Hematopoietic multipotent progenitor cell treated with erythropoietin and hydrocortisone succinate and interleukin-3 and kit ligand, for 4 days (in vitro differentiated cells): Measurements from ENCODE around the gene MYL4.
"Not testable (repeated sequence)": the region's sequence is repeated elsewhere in the genome, so short reads cannot be mapped to it uniquely, and the experiment has no call there.

Experiments
- DNase-seq: peaks from one replicate; pipeline ENCODE4 v3.0.0-alpha.2; 2015

Gene MYL4

DNA sequence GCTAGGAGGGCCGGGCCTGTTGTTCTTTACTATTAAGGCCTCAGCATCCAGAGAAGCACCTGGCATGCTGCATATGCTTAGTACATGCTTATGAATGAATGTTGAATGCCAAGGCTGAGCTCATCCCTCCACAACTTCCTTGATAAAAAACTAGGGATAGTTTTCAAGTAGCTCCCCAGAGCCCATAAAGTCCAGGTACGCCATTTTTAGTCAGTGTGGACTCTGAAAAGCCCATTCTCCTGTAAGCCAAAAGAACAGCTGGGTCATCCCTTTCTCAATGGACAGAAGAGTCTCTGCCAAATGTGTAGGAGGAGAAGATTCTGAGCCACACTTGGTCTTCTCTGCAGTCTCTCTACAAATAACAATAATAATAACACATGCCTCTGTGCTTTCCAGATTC lies 35.5 kb downstream of the MYL4 start:
- DNase-seq = no peak

DNA sequence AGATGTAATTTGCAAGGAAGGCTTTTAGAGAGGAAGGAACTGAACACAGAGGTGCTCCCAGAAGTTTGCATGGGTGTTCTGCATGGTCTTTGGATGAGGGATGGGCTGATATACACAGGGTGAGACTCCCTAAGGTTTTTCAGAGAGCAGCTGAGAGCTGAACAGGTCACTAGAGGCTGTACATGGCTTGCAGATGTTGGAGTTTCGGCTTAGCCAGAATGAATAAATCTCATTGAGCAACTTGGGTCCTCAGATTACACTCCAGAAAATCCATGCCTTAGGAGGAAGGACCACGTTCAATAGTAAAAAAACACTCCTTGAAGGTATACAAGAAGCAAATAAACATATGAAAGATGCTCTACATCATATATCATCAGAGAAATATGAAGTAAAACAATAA lies 37.0 kb downstream of the MYL4 start:
- DNase-seq = no peak

GRCh38 chr17:47250855-47251254 lies 41.7 kb downstream of the MYL4 start:
- DNase-seq = no peak

DNA sequence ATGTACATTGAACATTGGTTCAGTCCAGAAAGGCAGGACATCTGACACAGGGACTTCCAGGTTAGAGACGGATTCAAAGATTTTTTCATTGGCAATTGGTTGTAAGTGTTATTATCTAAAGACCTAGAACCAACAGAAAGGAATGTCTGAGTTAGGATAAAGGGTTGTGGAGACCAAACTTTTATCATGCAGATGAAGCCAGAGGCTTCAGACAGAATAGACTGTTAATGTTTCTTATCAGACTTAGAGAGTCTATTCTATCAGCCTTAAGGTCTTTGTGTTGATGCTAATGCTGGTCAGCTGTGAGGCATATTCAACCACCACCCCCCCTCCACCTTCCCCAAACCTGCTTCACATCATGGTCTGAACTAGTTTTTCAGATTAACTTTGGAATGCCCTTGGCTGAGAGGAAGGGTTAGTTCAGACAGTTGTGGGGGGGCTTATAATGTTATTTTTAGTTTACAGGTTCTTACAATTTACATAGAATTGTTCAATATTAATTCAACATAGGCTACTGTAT lies 42.3 kb downstream of the MYL4 start:
- peak; percentile 34 for DNase-seq

DNA sequence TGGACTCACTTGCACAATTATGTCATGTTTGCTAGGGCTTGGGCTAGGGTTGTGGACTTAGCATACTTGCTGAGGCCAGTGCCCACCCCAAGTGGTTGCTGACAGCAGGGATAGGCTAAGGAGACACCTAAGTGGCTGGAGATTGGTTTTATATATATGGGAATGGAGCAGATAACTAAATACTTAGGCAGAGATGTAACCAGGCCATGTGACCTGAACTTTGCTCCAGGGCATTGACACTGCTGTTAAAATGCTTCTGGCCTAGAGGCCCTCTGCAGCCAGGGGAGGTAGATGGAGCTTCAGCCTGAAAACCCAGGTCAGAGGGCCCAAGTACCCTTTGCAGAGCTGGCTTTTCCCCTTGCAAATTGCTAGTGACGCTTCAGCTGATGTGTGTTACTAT lies 43.1 kb downstream of the MYL4 start:
- no peak for DNase-seq

- peak; percentile 43 for DNase-seq
Observed at GRCh38 chr17:47252766-47253512, 43.8 kb downstream of the MYL4 start.

DNA sequence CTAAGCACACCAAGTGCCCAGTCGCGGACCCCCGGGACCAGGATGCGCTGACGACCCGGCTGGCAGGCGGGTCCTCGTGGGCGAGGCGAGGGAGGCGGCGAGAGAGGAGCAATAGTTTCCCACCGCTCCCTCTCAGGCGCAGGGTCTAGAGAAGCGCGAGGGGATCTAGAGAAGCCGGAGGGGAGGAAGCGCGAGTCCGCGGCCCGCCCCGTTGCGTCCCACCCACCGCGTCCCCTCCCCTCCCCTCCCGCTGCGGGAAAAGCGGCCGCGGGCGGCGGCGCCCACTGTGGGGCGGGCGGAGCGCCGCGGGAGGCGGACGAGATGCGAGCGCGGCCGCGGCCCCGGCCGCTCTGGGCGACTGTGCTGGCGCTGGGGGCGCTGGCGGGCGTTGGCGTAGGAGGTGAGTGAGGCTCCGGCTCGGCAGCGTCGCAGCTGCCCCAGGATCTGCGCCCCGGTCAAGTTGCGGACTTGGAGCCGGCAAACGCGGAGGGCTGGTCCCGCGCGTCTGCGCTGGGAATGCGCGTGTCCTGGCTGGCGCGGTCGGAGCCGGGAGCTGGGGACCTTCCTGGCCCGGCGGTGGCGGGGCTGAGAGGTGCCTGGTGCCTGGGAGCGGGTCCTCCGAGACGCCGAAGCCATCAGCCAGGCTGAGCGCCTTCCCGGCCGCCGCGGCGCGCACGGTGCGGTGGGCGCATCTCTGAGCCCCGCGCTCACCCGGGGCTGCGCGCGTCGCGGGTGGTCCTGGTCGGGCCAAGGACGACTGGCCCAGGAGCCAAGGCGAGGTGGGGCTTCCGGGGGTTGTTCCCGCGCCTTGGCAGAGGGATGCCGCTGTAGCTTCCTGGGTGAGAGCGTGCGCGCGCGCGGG lies 44.6 kb downstream of the MYL4 start, which contains the start of gene ITGB3:
ITGB3 (plus strand) TSS at position 287 of the 862 bp plus-strand sequence; CDS start at position 322, 35 bp downstream.
- peak; percentile 90 for DNase-seq

GRCh38 chr17:47254403-47254943 lies 45.3 kb downstream of the MYL4 start:
- DNase-seq = no peak

DNA sequence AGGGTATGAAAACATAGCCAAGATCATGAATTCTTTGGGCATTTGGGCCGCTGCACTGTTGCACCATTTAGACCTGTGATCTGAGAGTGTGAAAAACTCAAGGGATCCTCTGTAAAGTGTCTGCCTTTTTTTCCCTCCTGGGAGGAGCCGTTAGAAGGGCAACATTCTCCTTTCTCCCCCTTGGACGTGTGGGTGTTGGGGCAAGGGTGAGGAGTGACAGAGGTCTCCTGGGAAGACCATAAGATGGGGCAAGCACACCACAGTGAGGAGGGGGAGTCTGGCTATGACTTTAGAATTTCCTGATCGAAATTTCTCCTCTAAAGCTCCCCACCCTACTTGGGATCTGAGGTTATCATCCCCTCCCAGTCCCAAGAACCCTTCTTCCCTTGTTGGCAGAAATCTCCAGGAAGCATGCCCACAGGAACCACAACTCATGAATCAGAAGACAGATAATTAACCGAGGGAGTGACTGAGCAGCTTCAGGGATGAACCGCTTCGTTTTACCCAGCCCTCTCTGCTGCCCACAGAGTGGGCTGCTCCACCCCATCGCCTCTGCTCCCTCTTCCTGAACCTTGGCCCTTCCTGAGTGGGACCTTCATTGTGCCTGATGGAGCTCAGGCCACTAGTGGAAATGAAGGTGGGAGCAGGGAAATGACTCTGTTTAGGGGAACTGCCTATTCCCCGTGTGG lies 48.6 kb downstream of the MYL4 start:
- DNase-seq = peak; percentile 81

GRCh38 chr17:47262586-47262985 lies 53.4 kb downstream of the MYL4 start:
- DNase-seq = no peak

DNA sequence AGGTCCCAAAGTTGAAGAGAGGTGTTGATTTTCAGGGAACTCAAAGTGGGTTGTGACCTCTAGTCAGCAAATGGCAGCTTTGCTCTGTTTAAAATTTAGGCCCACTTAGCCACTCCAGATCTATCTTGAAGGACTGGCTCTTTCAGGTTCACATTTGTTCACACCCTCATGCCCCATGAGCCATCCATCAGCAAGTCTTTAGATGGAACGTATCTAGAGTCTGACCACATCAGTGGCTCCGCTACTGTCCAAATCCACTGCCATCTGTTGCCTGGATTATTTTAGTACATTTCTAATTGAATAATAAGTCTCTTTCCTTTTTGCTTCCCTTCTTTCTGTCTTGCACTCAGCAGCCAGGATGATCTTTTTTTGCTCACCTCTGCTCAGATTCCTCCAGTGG lies 55.0 kb downstream of the MYL4 start:
- DNase-seq = no peak

DNA sequence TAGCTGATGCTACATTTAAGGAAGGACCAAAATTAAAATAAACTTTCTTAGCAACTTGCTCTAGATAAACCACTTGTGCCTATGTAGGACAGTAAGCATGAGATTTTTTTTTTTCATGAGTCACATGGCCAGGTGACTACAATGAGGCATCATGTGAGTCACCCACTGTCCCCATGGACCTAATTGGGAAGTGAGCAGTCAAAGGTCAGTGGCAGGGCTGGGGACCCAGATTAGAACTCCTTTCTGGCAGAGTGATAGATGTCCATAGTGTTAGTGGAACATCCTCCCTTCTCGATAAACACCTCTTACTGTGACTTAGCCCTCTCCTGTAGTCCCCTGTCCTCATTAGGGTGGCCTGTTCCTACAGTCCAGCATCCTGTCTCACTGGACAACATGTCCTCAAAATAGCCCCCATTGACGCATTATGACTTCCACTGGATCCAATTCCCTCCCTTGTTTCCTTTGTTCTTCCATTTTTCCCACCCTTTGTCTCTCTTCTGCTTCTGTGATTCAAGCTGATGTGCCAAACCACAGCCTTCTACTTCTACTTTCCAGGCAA lies 56.9 kb downstream of the MYL4 start:
- DNase-seq = no peak

GRCh38 chr17:47266782-47267181 lies 57.6 kb downstream of the MYL4 start:
- DNase-seq = no peak

DNA sequence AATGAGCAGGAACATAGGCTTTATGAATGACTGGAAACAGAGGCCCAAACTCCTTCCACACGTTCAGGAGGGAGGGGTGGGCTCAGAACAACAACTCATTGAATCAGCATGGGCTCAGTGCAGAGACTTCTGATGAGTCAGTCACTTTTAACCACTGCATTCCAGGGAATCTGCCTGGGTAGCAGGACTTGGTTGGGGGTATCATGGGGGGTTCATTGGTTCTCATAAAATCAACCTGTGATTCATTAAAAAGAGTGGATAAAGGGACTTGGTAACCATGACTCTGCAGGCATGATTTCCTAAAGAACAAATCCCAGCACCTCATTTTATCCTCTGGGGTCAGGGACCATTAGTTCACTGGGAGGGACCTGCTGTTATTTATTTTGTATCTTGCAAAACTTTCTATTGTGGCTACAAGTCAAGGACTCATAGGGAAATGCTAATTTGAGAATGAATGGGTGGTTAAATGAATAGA lies 58.2 kb downstream of the MYL4 start:
- DNase-seq = no peak

- not testable (repeated sequence) for DNase-seq
Observed at GRCh38 chr17:47268964-47269363, 59.8 kb downstream of the MYL4 start.

GRCh38 chr17:47269561-47270280 lies 60.6 kb downstream of the MYL4 start:
- DNase-seq = not testable (repeated sequence)

DNA sequence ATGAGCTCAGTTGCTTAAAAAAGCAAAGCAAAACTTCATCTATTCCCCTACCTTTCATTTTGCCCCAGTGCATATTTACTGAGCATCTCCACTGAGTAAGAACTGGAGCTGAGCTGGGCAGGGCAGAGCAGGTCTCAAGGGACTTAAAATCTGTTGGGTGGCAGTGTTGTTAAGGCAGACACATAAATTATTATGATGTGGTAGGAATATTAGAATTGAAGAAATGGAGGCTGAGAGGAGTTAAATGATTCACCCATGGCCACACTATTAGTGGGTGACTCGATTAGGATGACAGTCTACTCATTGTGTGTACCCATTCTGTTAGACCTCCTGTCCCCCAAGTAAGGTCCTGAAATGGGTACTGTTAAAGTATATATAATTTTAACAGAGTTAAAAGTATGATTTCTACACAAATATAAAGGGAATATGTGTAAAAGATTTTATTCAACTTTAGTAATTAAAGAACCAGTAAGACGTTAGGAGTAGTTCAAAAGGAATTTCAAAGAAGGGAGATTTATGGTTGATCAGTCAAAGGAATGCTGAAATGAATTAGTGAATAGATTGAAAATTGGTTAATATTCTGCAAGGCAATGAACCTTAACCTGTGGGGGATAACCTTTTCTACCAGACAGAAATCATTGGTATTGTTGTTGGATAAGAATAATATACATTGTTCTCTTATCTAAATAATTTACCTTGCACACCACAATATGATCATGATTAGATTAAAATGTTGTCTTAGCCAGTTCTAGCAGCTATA lies 62.0 kb downstream of the MYL4 start:
- DNase-seq = no peak

- DNase-seq = no peak
Observed at GRCh38 chr17:47272491-47272890, 63.3 kb downstream of the MYL4 start.

- no peak for DNase-seq
Observed at GRCh38 chr17:47273245-47273644, 64.1 kb downstream of the MYL4 start.
